Measurements from ENCODE around the gene EIF1B. TPM values are rescaled to one million over a fixed set of nuclear protein-coding genes. Genes with fewer than 3 reads are reported as not detected.

The EIF1B gene
- total RNA-seq, 1 experiment from 2014 or later: 33.6 TPM

GRCh38 chr3:40317061-40317855 lies 7.8 kb downstream of the EIF1B start:
- TF ChIP-seq ATF3 (IDR thresholded peaks at IDR 0.05) (no peak), EZH2phosphoT487 (IDR thresholded peaks at IDR 0.05; ENCODE audit: borderline replicate concordance) (no peak), POLR2AphosphoS5 (IDR thresholded peaks at IDR 0.05; ENCODE audit: low read depth, low read length) (no peak), CEBPB (IDR thresholded peaks at IDR 0.05; ENCODE audit: low read depth) (no peak), REST (IDR thresholded peaks at IDR 0.05; ENCODE audit: low read depth) (no peak), RAD21 (IDR thresholded peaks at IDR 0.05; ENCODE audit: low read depth) (peak; percentile 85), POLR2A (IDR thresholded peaks at IDR 0.05; ENCODE audit: borderline replicate concordance, extremely low read depth, insufficient read depth, insufficient read length) (no peak), JUND (IDR thresholded peaks at IDR 0.05) (no peak), SIN3A (IDR thresholded peaks at IDR 0.05; ENCODE audit: low read depth) (no peak), EGR1 (IDR thresholded peaks at IDR 0.05; ENCODE audit: low read depth) (no peak), EZH2 (IDR thresholded peaks at IDR 0.05) (no peak), FOSL1 (IDR thresholded peaks at IDR 0.05; ENCODE audit: low read depth) (no peak), CTCF (IDR thresholded peaks at IDR 0.05 in 2 of 3, conservative IDR thresholded peaks at IDR 0.05 in 1 of 3; ENCODE audit: borderline replicate concordance in 1 of 3, insufficient read depth in 1 of 3, low read depth in 2 of 3, low read length in 2 of 3) (peak; percentile 65 to 84 (median 82); a peak in 5 of 6 replicates), MAX (IDR thresholded peaks at IDR 0.05) (no peak), SRF (IDR thresholded peaks at IDR 0.05; ENCODE audit: low read depth) (no peak), ELF1 (IDR thresholded peaks at IDR 0.05; ENCODE audit: borderline replicate concordance, low read depth) (no peak)
- peaks cover 0 to 8% of the 10 kb centered on the region in 2 experiments; a peak in 3 of 4 replicates for H3K36me3 ChIP-seq (ENCODE audit: control insufficient read depth in 1 of 2, insufficient read depth in 2 of 2, low read length in 2 of 2)
- no peak overlapping the region for H3K4me3 ChIP-seq (replicated peaks in 1 of 2; ENCODE audit: low read depth in 1 of 2, low read length in 2 of 2)
- H3K4me1 ChIP-seq (ENCODE audit: control insufficient read depth in 1 of 2, insufficient read depth in 2 of 2, low read length in 2 of 2): no peaks in the 10 kb centered on the region
- no peak overlapping the region for H3K27ac ChIP-seq (ENCODE audit: low read depth, low read length)
- H3K79me2 ChIP-seq (ENCODE audit: insufficient read depth, low read length): no peaks in the 10 kb centered on the region
- no TSS peak for BruUV-seq (replicated peaks)
- DNase-seq (ENCODE audit: low read depth, low spot score) (peak; percentile 60), ATAC-seq (peak; percentile 88)
- ChIA-PET POLR2A (no interaction called here), CTCF (interaction anchor here (1.0 to 4.0 kb wide), 3 partner anchors 11 to 125 kb away, joined by 3 to 49 read pairs (median 4); no protein-coding TSS in a partner anchor), RAD21 (ENCODE audit: low non-redundant PET in 1 of 2, low total read pairs in 2 of 2, uncharacterized antibody in 2 of 2, unreplicated experiment in 2 of 2) (interaction anchor here in 1 of 2 experiments (2.4 kb wide), 1 partner anchor 126 kb away, joined by 9 read pairs; no protein-coding TSS in a partner anchor)
- H4K20me1 ChIP-seq (ENCODE audit: insufficient read depth): no peaks in the 10 kb centered on the region
- no peak overlapping the region for H3K4me2 ChIP-seq (ENCODE audit: low read length)
- H3K27me3 ChIP-seq (ENCODE audit: insufficient read depth, low read length): no peaks in the 10 kb centered on the region
- intact Hi-C loops (cut with micrococcal nuclease): loop anchor here (1.0 to 10.0 kb wide), 6 partner anchors 125 to 902 kb away; no protein-coding TSS in a partner anchor
- H3K9ac ChIP-seq (ENCODE audit: low read length): no peak overlapping the region
- H3K9me3 ChIP-seq (ENCODE audit: control insufficient read depth in 1 of 2, insufficient read depth in 1 of 2, low read depth in 1 of 2, low read length in 2 of 2): no peaks in the 10 kb centered on the region
- H2AFZ ChIP-seq (ENCODE audit: low read depth, low read length, poor library complexity, severe bottlenecking): no peak overlapping the region
- H3K9me2 ChIP-seq (ENCODE audit: insufficient read depth): no peaks in the 10 kb centered on the region
